Stimulated activated CD8-positive, alpha-beta memory T cell treated with anti-CD3 and anti-CD28 coated beads, Interleukin-4, amount 100 ng/mL, for 1 hour (primary cell): ENCODE data around the gene PRPF6.

Experiments used
- DNase-seq, 2 donors: peaks; one replicate each; pipeline ENCODE4 v3.0.0-alpha.2; 2020; ENCODE audit warnings: low read depth in 2 of 2, low spot score in 1 of 2

Gene PRPF6

DNA sequence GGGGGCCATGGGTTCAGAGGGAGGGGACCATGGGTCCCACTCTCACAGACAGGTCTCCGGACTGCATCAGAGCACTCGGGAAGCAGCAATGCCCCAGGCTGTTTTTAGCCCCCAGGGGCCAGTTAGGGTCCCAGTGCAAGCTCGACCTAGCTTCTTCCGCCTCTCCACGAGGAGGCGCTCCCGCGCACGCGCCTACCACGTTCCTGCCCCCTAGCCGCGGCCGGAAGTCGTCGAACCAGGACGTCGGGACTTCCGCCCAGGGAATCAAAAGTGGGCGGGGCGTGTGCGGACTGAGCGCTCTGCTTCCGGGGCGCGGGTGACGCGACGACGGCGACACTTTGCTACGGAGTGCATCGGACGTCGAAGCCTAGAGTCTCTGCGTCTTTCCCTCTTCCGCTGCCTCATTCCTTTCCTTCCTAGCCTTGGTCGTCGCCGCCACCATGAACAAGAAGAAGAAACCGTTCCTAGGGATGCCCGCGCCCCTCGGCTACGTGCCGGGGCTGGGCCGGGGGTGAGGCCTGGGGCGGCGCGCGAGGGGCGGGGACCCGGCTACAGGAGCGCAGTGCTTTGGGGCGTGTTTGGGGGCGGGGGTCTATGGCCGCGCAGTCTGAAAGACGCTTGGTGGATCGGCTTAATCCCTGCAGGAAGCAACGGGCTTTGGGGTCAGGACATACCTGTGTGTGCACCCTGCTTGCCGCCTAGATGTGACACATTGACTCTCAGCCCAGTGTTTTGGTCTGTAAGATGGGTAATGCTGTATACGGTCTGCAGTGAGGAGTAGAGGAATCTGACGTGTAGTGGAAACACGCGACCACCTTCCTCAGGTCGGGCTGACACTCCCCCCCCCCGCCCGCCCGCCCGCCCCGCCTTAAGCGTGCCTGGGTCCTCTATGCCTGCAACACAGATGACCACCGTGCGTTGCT lies at the start of gene PRPF6:
Gene PRPF6, plus strand, starts transcription at position 327 of the 923 bp plus-strand sequence. Its CDS starts 114 bp downstream, at position 441.
- peak; percentile 88 for DNase-seq

DNA sequence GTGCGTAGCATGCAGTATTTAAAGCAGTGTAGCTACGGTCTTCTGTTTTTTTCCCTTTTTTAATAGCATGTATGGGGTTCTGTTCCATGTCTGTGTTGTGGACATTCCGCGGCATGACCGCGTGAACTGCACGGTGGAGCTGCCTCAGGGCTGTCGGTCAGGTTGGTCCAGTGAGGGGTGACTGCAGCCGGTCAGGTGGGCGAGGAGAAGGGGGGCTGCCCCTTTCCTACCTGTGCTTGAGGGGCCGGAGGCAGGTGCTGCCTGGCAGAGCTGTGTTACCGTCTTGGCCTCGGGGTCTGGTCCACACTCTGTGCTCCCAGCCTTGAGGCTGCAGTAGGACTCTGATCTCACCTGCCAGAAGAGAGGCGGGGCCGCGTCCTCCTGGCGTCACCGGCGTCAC lies 49.2 kb upstream of the PRPF6 start:
- no peak for DNase-seq

DNA sequence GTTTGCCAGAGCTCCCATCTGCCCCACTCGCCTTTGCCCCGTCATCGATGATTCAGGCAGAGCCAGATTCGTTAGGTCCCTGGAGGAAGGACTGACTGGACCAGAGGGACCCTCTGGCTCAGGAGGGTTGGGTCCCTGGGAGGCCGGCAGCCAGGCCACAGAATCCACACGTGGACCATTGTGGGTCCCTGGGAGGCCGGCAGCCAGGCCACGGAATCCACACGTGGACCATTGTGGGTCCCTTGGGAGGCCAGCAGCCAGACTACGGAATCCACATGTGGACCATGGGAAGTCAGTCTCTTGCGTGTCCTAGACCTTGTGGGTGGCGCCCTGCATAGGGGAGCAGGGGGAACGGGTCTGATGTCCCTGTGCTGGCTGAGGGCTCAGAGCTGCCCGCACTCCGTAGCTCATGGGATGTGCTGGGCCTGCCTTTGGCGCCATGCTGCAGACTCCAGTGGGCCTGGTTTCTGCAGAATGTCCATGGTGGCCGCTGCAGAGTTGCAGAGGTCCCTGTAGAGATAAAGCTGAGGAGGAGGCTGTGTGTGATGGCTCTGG lies 48.2 kb upstream of the PRPF6 start:
- no peak for DNase-seq

- DNase-seq, result no peak
These were observed 47.3 kb upstream of the PRPF6 start for GRCh38 chr20:63933646-63934045.

DNA sequence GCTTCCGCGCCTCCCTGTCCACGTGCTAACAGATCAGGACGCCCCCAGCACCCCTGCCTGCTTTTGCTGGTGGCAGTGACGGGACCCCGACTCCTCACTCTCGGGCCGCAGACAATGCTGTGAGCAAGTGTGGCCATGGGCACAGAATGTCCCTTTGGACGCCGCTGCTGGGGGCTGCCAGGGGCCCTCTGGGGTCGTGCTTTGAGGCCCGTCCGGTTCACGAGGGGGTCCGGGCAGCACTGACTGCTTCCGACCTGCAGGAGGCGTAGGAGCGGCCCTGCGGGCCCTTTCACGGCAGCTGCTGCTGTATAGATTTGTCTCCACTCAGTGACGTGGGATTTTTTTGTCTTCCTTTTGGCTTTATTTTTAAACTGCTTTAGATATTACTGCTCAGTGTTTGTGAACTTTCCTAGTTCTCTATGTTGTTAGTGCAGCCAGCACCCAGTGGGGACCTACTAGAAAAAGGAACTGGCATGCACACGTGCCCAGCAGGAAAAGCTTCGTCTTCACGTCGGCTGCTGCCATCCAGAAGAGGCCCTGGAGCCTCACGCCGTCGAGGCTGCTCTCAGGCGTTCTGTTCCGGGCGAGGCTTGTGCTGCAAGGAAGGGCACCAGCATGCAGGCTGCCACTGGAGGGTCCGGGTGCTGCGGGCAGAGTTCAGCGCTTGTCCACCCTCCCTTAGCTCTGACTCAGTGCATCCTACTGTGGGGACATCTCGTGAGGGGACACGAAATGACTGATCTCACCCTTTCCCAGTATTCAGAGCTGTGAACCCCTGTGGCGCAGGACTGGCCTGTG lies 46.5 kb upstream of the PRPF6 start:
- DNase-seq, result no peak

DNA sequence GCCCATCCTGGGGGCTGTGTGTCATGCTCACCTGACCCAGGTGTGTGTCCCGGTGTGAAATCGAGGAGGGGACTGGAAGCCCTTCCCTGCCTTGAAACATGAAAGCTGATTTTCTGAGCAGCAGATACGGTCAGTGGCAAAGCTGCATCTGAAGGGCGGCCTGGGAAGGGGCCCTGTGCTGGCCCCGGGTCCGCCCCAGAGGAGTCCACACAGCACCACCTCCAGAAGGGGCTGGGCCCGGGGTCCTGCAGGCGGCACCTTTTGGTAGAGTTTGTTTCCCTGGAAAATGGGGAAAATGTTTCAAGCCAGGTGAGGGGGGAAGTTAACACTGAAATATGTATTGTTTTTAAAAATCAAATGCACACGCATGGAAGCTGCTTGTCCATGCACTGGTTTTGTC lies 45.5 kb upstream of the PRPF6 start:
- no peak for DNase-seq

DNA sequence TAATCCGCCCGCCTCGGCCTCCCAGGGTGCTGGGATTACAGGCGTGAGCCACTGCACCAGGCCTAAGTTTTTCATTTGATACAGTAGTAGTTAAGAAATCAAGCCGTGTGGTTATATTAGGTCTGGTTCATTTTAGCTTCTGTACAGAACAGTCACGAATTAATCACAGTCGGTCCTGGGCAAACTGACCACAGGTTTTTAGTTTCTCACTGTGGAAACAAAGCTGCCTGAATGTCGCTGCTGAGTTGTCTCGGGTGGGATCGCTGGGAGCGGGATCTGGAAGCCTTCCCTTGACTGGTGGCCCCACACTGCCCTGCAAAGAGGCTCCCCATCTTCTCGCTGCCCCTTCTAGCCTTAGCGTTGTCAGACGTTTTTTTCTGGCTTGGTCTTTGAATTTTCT lies 43.3 kb upstream of the PRPF6 start:
- DNase-seq, result no peak

DNA sequence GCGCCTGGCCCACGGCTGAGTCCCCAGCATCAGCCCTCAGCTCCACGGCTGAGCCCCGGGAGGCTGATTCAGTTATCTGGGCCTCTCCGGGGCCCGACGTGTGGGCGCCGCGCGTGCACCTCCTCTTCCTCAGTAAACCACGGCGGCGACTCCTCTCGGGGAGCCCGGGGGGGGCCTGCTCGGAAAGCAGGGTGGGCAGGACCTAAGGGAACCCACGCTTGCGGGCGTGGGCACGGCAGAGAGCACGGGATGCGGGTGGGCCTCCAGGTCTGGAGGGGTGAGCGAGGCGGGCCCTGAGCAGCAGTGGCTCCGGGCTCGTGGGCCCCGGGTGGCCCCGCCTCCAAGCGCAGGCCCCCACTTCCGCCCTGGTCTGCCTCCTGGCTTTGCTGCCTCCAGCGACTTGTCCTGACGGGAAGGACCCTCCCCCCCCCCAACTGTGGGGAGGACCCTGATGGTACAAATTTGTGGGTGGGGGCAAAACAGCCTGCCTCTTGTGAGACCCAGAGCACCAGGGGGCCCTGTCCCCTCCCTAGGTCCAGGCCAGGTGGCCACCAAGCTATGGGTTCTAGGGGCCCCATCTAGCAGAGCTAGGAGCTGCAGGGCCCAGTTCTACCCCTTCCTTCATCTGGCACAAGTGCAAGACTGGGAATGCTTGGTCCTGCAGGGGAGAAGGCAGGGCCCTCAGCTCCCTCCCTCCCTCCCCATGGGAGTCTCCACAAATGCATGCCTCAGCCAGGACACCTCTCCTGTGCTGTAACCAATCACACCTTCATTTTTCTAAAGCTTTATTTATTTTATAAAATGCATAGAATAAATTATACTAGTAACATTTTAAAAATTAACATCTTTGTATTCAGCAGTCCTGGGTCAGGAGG lies 41.6 kb upstream of the PRPF6 start:
- no peak for DNase-seq

DNA sequence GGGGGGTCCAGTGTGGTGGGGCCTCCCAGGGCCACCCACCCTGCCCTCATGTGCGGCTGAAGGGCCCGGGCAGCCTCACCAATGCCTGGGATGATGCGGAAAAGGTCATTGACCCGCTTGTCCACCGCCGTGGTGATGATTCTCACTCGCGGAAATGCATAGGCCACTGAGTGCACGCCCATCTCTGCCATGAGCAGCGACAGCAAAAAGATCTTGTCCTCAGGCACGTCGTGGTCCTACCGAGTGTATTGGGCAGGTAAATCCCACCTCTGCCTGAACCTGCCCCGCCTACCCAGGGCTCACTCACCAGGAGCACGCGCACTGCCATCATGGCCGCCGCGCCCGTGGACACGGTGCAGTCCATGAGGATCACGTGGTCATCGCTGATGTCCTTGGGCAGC lies 40.9 kb upstream of the PRPF6 start:
- DNase-seq, result no peak

DNA sequence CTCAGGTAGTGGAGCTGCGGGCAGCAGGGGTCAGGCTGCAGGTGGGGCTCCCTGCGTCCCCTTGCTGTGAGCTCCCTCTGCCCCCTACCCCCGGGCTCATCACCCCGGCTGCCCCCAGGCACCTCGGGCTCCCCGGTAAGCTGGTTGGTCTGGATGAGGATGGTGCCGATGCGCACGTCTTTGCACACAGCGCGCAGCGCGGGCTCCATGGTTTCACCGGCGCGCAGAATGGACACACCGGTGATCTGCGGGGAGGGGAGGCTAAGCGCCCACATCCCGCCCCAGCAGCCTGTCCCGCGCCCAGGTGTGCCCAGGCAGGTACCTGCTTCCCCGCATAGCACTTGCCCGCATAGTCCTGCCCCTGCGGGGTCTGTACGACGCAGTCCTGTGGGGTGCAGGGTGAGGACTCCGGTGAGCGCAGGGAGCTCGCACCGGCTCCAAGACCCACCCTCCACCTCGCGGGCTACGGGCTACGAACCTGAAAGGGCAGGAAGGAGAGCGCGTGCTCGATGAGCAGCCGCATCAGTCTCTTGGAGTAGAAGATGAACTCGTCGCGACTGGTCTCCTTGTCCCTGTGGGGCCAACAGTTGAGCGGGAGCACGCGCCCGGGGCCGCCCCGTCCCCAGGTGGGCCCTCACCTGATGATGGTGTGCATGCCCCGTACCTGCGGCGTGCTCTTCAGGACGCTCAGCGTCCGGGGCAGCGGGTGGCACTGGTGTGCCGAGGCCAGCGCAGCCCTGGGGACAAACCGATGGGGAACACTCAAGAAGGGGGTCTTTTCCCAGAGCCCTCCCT lies 40.3 kb upstream of the PRPF6 start:
- no peak for DNase-seq

DNA sequence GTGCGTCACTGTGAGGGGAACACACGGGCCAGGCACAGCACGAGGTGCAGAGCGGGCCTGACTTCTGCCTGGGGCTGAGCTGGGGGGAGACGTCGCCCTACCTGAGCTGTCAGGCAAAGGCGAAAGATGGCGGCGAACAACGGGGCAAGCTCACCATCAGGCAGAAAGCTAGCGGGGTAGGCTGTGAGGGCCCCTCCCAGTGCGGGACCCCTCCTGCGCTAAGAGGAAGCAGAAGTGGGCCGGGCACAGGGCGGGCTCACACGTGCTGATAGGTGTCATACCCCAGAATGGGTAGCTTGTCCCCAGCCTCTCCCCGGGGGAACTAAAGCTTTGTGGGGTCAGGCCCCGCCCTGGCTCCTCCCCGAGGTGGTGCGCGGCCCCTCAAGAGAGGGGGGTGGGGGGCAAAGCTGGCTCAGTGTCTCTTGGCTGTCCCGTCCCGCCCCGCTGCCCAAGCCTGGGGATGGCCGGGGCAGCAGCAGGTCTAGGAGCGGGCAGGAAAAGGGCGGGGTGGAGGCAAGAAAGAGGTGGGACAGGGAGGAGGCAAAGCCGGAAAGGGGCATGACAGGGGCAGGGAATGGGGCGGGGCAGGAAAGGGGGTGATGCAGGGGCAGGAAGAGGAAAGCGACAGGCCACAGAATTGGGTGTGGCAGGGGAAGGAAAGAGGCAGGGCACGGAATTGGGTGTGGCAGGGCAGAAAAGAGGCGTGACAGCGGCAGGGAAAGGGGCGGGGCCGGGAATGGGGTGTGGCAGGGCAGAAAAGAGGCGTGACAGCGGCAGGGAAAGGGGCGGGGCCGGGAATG lies 39.5 kb upstream of the PRPF6 start:
- DNase-seq, result peak in 1 of 2 donors; percentile 61

DNA sequence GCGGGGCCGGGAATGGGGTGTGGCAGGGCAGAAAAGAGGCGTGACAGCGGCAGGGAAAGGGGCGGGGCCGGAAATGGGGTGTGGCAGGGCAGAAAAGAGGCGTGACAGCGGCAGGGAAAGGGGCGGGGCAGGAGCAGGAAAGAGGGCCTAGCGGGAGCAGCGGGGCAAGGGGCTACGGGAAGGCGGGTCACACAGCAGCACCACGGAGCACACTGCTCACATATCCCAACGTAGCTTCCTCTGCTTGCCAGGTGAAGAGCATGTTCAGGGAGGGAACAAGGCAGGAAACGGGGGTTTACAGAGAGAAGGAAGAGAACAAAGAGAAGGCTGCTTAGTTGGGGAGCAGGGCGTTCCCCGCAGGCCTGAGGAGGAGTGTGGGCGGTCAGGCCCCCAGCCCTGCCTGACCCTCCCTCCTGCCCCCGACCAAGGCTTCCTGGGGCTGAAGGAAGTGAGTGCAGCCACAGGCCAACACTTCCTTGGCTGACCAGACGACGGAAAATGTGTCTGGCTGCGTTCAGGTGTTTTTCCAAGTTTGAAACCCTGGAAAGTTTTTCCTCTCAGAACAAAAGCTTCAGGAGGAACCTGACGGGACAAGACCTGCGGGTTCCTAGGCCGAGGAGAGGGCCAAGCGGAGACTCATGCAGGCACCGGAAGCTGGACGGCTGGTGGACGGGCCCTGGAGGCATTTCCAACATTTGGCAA lies 38.5 kb upstream of the PRPF6 start:
- DNase-seq, result no peak

DNA sequence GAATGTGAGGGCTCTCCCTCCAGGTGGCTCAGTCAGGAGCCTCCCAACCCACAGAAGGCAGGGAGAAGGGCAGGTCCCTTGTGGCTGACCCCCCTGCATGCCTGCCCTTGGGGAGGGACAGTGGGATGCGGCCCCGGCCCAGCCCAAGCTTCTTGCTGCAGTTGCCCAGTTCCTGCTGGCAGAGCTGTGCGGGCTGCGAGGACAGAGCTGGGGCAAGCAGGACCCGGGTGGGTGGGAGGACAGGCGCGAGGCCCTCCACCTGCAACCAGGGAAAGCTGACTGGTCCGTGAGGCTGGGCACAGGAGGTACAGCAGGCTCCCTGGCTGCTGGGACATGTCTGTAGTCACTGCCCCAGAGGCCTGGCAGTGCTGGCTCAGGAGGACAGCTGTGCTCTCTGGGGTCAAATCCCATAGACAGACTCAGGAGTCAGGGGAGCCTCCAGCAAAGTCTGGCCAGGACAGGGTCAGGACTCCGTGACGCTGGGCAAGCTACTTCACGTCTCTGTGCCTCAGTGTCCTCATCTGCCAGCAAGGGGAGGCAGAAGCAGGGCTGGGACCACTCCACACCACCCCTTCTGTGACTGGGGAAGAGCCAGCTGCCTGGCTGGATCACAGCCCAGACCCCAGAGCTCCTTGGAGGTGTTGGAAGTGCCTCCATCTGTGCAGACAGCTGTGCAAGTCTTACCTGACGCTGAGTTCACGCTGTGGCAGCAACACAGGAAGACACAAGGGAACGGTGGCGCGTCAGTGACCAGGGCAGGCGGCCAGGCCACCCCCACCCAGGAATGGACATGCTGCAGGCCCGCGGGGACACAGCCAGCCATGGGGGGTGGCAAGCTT lies 37.7 kb upstream of the PRPF6 start:
- no peak for DNase-seq

DNA sequence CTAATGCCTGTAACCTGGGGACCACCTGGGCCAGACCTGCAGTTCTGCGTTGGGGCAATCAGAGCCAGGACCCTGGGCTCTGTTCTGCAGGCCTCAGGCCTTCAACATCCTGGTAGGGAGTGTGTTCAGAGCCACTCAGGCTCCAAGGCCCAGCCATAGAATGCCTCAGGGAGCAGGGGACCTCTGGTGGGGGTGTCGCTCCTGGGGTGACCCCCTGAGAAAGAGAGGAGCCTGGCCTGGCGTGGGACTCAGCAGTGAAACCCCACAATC lies 37.2 kb upstream of the PRPF6 start:
- DNase-seq, result no peak

DNA sequence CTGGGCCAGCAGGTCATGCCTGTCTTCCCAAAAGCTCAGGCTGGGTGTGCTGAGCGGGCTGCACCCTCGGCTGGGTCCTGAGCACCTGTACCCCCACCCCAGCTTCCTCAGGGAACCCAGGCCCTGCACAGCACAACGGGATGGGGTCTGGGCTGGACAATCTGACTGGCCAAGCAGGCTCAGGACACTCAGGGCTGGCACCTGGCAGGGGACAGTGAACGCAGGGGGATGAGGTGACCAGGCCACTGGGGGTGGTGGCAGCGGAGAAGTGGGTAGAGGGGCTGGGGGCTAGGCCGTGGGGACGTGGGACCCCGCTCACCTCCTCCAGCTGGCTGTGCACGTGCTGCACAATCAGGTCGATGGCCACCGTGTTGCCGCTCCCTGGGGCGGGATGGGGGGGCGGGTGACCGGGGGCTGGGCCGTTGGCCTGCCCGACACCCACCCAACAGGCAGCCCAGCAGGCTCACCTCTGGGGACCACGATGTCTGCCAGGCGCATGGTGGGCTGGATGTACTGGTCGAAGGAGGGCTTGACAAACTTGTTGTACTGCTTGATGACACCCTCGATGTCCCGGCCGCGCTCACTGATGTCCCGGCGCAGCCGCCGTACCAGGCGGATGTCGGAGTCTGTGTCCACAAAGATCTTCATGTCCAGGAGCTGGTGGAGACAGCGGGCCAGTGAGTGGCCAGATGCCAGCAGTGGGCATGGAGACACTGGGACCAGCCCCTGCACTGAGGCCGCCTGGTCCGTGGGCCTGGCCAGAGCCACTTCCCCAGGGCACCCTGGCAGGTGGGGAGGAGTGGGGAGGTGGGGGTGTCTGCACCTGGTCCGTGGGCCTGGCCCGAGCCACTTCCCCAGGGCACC lies 36.6 kb upstream of the PRPF6 start:
- DNase-seq, result no peak

DNA sequence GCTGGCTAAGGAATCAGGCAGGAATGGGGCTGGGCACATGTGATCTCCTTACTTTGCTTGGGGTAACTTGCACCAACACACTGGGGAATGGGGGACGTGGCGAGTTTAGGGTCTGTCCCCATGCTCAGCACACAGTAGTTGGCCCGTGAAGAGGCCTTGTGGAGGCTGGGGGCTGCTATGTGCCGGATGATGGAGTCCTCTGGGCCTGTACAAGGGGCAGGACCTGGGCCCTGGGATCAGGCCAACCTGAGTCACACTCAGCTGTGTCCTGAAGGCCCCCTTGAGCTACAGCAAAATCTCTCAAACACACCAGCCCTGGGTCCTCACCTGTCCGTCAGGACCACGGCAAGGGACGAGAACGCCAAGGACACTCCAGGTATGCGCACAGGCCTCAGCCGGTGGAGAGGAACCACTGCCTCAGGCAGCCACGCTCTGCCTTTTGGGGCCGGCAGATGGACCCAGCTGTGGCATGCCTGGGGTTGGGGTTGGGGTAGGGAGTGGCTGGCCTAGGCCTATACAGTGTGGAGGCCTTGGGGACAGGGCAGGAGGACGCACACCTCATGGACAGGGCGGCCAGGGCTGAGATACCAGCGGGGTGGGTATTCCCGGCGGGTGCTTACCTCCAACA lies 35.8 kb upstream of the PRPF6 start:
- no peak for DNase-seq
